ENCODE measurements around the gene RUNX1.

Gene RUNX1

DNA sequence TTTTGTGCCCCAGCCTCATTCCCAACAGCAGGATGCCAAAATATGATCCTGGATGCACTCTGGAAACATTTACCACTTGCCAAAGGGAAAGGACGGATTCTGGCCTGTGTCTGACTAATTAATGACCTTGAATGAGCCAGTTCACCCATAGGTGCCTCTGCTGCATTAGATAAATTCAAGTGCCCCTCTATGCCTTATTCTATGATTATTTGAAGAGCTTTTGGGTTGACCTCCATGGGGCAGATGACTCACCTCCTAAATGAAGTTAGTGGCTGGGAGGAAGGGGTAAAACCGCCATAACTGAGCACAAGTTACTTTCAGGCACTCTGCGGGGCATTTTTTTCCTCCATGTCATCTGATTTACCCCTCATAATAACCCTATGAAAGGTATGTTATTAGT lies 282.2 kb downstream of the RUNX1 start:
- no peak for DNase-seq

GRCh38 chr21:34765619-34766018 lies 283.5 kb downstream of the RUNX1 start:
- no peak for DNase-seq

- no peak for DNase-seq
These were observed 284.3 kb downstream of the RUNX1 start for GRCh38 chr21:34764715-34765284.

- no peak for DNase-seq
These were observed 286.3 kb downstream of the RUNX1 start for GRCh38 chr21:34762786-34763185.

GRCh38 chr21:34761758-34762330 lies 287.3 kb downstream of the RUNX1 start:
- DNase-seq, result no peak

DNA sequence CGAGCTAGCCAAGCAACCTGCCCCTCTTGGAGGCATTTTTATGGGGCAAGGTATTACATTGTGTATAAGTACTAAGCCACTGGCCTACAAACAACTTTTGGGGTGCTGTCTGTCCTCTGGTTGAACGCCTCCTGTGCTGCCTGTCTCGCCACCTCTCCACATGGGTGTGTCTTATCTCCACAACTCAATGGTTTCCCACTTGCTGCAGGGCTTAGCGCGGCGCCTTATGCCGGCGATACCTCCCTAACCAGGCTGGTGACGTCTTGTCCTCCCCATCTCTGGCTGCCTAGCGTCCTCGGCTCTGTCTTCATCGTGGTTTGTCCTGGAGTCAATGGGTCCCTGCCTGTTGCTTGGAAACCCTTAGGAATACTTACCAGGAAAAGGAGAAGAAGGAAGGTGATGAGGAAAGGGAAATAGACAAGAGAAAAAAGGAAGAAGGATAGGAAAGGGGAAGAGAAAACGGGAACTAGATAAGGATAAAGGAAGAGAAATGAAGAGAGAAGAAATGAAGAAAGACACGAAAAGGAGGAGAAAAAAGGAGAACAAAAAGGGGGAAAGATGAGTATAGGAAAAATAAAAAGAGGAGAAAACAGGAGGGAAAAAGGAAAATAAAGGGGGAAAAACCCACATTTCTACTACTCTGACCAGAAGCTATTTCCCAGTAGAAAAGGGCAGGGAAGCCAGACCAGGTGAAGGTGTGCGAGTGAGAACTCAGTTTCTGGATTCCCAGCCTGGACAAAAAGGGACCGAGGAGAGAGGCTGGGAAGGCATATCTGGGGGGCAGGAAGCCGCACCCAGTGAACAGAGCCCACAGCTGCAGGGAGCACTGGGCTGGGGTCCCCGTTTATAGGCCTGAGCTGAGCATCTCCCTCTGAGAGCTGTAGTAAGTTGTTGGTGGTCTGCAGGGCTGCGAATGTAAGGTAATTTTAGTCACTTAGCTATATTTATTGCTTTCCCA lies 294.1 kb downstream of the RUNX1 start:
- no peak for DNase-seq

GRCh38 chr21:34748862-34749261 lies 300.2 kb downstream of the RUNX1 start:
- DNase-seq, result no peak

GRCh38 chr21:34745557-34746255 lies 303.4 kb downstream of the RUNX1 start:
- peak; percentile 74 for DNase-seq

DNA sequence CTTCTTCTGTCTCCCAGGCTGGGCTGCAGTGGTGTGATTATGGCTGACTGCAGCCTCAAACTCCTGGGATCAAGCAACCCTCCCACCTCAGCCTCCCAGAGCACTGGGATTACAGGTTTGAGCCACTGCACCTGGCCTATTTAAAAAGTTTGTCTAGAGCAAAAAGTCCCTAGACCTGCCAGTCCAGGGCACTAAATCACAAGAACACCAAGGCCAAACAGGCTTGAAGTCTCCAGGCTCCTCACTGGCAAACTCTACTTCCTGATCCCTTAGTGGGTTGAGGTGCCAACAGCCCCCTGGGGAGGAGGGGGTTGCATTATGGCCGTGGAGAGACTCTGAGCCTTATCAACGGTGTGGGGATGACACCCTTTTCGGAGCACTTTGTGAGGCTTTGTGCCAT lies 304.3 kb downstream of the RUNX1 start:
- no peak for DNase-seq

- DNase-seq, result no peak
These were observed 305.3 kb downstream of the RUNX1 start for GRCh38 chr21:34743831-34744230.

DNA sequence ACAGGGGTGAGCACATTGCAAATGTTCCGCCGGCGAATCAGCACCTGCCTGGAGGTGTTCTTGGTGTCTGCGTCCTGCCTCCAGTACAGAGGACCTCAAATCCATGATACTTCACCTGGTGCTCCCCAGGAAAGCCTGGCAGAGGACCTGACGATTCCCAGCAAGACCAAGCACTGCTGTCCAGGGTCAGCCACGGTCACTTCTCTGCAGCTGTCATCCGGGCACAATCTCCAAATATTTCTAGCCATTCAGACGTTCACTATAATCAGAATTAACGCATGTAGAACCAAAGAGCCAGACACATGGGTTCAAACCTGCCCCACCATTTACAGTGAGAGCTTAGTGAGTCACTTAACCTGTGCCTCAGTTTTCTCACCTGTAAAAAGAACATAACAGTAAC lies 305.8 kb downstream of the RUNX1 start:
- no peak for DNase-seq

- no peak for DNase-seq
These were observed 308.9 kb downstream of the RUNX1 start for GRCh38 chr21:34740198-34740597.

Measured in NCI-H774 (cell line).